Measurements from ENCODE around the gene TSPAN14. TPM values are rescaled to one million over a fixed set of nuclear protein-coding genes. Genes with fewer than 3 reads are reported as not detected.

The TSPAN14 gene
- total and polyA plus RNA-seq, 12 donors, result 16.9 to 57.2 (median 27.6) TPM

DNA sequence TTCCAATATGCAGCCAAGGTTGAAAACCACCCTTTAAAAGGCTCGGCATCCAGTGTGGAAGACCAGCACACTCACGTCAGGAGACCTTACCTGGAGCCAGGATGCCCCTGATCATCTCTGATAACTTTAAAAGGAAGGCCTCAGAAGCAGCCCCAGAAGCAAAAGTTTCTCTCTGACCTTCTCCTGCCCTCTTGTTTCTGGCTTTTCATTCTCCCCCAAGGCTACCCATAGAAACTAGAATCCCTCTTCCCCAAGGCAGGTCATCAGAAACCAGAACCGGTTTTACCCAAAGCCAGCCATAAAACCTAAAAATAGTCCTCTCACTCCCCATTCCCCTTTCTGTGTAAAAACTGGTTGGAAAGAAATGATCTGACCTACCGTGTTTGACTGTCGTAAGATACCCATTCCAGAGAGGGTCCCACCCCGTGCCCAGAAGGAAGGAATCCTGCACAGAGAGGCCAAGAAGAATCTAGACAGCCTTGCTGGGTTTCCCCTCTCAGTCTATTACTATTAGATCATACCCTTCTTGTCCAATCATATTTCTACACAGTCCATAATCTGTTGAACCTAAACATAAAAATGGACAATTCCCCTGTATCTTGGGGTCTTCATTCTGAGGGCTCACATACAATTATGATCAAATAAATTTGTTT, 17.5 kb upstream of the TSPAN14 start:
- 65 to 83% methylated on average over 6 of the region's 6 CpGs for WGBS, 2 donors

DNA sequence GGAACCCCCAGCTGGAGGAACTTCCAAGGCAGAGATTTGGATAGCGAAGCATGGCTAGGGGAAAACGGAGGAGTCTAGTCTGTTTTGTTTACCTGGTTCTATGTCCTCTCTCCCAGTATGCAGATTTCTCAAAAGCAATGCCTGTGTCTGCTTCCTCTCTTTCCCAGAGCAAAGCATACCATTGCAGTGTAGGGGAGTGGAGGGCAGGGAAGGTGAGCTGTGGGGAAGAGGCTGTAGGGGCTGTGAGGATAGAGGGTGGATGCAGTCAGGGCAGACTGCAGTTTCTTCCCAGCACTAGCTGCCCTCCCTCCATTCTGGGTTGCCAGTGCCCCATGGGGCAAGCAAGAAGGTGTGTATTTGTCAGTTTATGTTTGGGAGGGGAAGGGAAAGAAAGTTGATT, 16.9 kb upstream of the TSPAN14 start:
- DNase-seq (no peak), ATAC-seq (no peak)
- TF ChIP-seq, protein P1, sequence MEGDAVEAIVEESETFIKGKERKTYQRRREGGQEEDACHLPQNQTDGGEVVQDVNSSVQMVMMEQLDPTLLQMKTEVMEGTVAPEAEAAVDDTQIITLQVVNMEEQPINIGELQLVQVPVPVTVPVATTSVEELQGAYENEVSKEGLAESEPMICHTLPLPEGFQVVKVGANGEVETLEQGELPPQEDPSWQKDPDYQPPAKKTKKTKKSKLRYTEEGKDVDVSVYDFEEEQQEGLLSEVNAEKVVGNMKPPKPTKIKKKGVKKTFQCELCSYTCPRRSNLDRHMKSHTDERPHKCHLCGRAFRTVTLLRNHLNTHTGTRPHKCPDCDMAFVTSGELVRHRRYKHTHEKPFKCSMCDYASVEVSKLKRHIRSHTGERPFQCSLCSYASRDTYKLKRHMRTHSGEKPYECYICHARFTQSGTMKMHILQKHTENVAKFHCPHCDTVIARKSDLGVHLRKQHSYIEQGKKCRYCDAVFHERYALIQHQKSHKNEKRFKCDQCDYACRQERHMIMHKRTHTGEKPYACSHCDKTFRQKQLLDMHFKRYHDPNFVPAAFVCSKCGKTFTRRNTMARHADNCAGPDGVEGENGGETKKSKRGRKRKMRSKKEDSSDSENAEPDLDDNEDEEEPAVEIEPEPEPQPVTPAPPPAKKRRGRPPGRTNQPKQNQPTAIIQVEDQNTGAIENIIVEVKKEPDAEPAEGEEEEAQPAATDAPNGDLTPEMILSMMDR (IDR thresholded peaks at IDR 0.05), result no peak
- intact Hi-C loops (cut with DNase I), result no loop called here
- H3K36me3 ChIP-seq, result peaks cover 0 to 14% (median 2%) of the 10 kb centered on the region in 9 donors
- H3K27ac ChIP-seq, result no peak overlapping the region
- H3K4me1 ChIP-seq, result no peaks in the 10 kb centered on the region
- H3K27me3 ChIP-seq, result no peaks in the 10 kb centered on the region
- H3K4me3 ChIP-seq, result no peak overlapping the region
- no peaks in the 10 kb centered on the region for H3K9me3 ChIP-seq
- WGBS, 2 donors, result 69 to 82% methylated on average over 2 of the region's 2 CpGs

More for the DNA sequence above, 17.5 kb upstream of the TSPAN14 start:
- no peak for ATAC-seq
- H3K4me1 ChIP-seq, result no peaks in the 10 kb centered on the region
- H3K27ac ChIP-seq, result no peak overlapping the region
- no peak for DNase-seq
- H3K4me3 ChIP-seq, result no peak overlapping the region
- no peaks in the 10 kb centered on the region for H3K27me3 ChIP-seq
- TF ChIP-seq, protein P1 (IDR thresholded peaks at IDR 0.05), result no peak
- H3K36me3 ChIP-seq, result peaks cover 0 to 21% (median 5%) of the 10 kb centered on the region in 9 donors
- intact Hi-C loops (cut with DNase I), result no loop called here
- no peaks in the 10 kb centered on the region for H3K9me3 ChIP-seq

DNA sequence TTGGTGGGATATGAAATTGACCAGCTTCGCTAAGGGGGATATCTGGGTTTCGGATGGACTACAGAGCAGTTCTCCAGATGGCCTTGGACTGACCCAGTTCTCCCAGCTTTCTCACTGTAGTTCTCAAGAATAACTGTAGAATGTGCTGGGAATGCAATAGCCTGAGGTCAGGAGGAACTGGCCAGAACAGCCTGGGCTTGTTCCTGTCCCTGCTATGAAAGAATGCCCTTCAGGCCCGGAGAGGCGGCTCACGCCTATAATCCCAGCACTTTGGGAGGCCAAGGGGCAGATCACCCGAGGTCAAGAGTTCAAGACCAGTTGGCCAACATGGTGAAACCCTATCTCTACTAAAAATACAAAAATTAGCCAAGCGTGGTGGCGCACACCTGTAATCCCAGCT, 12.3 kb upstream of the TSPAN14 start:
- Histone ChIP-seq H3K4me1 (peaks cover 0 to 30% (median 14%) of the 10 kb centered on the region in 9 donors), H3K27me3 (no peaks in the 10 kb centered on the region), H3K27ac (no peak overlapping the region), H3K36me3 (no peaks in the 10 kb centered on the region), H3K9me3 (no peaks in the 10 kb centered on the region), H3K4me3 (no peak overlapping the region)
- intact Hi-C loops (cut with DNase I), result loop anchor here in 9 of 10 donors (2.0 to 10.0 kb wide), 12 partner anchors 55 to 485 kb away; no protein-coding TSS in a partner anchor
- 93 to 94% methylated on average over 8 of the region's 8 CpGs for WGBS, 2 donors
- TF ChIP-seq, protein P1 (IDR thresholded peaks at IDR 0.05), result no peak
- DNase-seq (no peak), ATAC-seq (no peak)

DNA sequence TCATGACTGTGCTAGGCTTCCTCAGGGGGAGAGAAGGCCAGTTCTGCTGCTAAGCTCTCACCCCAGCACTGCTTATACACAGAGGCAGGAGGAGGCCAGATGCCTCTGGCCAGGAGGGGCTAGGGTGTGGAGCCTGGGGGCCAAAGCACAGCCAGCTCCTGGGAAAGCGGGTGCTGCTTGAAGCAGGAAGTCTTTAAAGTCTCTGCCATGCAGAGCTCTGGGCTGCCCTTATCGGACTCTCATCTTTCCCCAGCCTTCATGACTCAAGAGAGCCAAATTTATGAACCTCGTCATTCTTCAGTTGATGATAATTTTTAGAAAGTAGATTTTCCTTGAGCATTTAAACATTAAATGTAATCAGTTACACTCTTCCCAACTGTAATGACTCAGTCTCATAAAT, 11.2 kb upstream of the TSPAN14 start:
- ATAC-seq, result no peak
- 80 to 85% methylated on average over 3 of the region's 3 CpGs for WGBS, 2 donors
- H3K36me3 ChIP-seq, result no peaks in the 10 kb centered on the region

More for the DNA sequence above, 11.2 kb upstream of the TSPAN14 start:
- intact Hi-C loops (cut with DNase I), result loop anchor here in 9 of 10 donors (2.0 to 10.0 kb wide), 12 partner anchors 56 to 484 kb away; no protein-coding TSS in a partner anchor
- Histone ChIP-seq H3K4me3 (no peak overlapping the region), H3K4me1 (peaks cover 0 to 30% (median 14%) of the 10 kb centered on the region in 9 donors), H3K27me3 (no peaks in the 10 kb centered on the region), H3K9me3 (no peaks in the 10 kb centered on the region), H3K27ac (peak overlapping the region in 1 of 10 donors; percentile 28)
- no peak for DNase-seq
- TF ChIP-seq, protein P1 (IDR thresholded peaks at IDR 0.05), result no peak

Data from heart right ventricle (tissue), 16 donors.